Measurements from ENCODE around the gene DGCR2.

DNA sequence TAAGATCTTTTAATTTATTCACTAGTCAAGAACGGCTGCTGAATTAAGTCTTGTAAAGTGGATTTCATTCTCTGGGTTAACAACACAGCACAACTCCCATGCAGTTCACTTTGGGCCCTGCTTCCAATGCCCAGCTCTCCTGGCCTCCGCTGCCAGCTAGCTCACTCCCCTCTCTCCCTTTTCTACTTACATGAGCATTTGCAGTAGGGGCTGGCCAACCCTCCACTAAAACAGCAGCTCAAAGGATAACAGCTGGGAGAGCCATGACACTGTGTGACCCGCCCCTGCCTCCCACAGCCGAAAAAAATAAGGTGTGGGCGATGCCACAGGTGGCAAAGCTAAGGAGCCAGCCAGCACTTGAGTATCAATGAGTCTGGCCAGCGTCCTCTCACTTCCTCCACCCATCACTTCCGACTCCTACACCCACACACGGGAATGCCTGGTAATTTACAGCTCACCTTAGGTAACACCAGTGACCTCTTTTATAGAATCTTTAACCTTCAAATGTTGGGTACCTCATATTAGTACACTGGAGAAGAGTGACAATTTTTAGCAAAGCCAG lies 56.8 kb downstream of the DGCR2 start:
- TF ChIP-seq, protein P1, sequence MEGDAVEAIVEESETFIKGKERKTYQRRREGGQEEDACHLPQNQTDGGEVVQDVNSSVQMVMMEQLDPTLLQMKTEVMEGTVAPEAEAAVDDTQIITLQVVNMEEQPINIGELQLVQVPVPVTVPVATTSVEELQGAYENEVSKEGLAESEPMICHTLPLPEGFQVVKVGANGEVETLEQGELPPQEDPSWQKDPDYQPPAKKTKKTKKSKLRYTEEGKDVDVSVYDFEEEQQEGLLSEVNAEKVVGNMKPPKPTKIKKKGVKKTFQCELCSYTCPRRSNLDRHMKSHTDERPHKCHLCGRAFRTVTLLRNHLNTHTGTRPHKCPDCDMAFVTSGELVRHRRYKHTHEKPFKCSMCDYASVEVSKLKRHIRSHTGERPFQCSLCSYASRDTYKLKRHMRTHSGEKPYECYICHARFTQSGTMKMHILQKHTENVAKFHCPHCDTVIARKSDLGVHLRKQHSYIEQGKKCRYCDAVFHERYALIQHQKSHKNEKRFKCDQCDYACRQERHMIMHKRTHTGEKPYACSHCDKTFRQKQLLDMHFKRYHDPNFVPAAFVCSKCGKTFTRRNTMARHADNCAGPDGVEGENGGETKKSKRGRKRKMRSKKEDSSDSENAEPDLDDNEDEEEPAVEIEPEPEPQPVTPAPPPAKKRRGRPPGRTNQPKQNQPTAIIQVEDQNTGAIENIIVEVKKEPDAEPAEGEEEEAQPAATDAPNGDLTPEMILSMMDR (IDR thresholded peaks at IDR 0.05) = no peak
- no peak for TF ChIP-seq POLR2A (IDR thresholded peaks at IDR 0.05)

All from adrenal gland (tissue), 5 donors.